IMR-90 (cell line): ENCODE data around the gene ANKRD27.

ENCODE experiments used
- CEBPB ChIP-seq: IDR thresholded peaks from 2 replicates; pipeline ENCODE4 v1.6.1; 2012; ENCODE audit warnings: low read depth, low read length, improper control_type of control experiment
- CHD1 ChIP-seq: IDR thresholded peaks from 2 replicates; pipeline ENCODE4 v1.6.1; 2012; ENCODE audit warnings: low read depth, low read length, improper control_type of control experiment
- FOS ChIP-seq: fragments of 150-350 bp; IDR thresholded peaks from 2 replicates; pipeline ENCODE4 v1.6.1; 2016; ENCODE audit warnings: low read depth, low read length
- MXI1 ChIP-seq: IDR thresholded peaks from 2 replicates; pipeline ENCODE4 v1.6.1; 2012; ENCODE audit warnings: low read depth, mild to moderate bottlenecking, low read length, moderate library complexity, borderline replicate concordance
- NFE2L2 ChIP-seq: fragments of 150-350 bp; IDR thresholded peaks from 2 replicates; pipeline ENCODE4 v1.6.1; 2016; ENCODE audit warnings: low read depth, mild to moderate bottlenecking, low read length
- POLR2A ChIP-seq: IDR thresholded peaks from 2 replicates; pipeline ENCODE4 v1.6.1; 2012; ENCODE audit warnings: mild to moderate bottlenecking, low read depth, low read length
- RCOR1 ChIP-seq: IDR thresholded peaks from 2 replicates; pipeline ENCODE4 v1.6.1; 2012; ENCODE audit warnings: mild to moderate bottlenecking, low read length, improper control_type of control experiment; ENCODE audit not compliant: insufficient replicate concordance
- RFX5 ChIP-seq: IDR thresholded peaks from 2 replicates; pipeline ENCODE4 v1.8.0; 2012; ENCODE audit warnings: low read depth, mild to moderate bottlenecking, low read length, moderate library complexity
- SMC3 ChIP-seq: fragments of 150-350 bp; IDR thresholded peaks from 2 replicates; pipeline ENCODE4 v1.6.1; 2016; ENCODE audit warnings: low read depth, mild to moderate bottlenecking, antibody characterized with exemption, low read length, moderate library complexity
- TF ChIP-seq, protein P1 (sequence below): conservative IDR thresholded peaks from 2 replicates; pipeline ENCODE4 v1.5.1; 2012; ENCODE audit warnings: mild to moderate bottlenecking, low read depth, low read length, improper control_type of control experiment
- TF ChIP-seq, protein P2 (sequence below): fragments of 150-350 bp; IDR thresholded peaks from 2 replicates; pipeline ENCODE4 v1.6.1; 2017; ENCODE audit warnings: mild to moderate bottlenecking, antibody characterized with exemption, low read length, low read depth

DNA sequence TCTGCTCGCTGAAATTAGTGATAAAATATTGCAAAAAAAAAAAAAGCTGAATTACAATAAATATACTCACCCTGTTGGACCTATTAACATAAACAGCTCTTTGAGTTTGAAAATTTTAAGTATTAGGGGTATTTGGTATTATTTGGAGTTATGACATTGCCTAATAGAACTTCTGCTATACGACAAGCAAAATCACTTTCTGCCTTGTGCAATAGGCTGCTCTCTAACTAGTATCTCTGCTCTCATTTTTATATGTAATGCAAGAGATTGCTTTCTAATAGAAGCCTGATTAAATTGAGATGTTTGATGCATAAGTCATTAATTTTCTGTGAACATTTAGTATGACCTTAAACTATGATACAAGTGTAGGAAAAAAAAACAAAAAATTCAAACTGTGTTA, 6.0 kb upstream of the ANKRD27 start:
- TF ChIP-seq CHD1: no peak
- TF ChIP-seq, protein P1, sequence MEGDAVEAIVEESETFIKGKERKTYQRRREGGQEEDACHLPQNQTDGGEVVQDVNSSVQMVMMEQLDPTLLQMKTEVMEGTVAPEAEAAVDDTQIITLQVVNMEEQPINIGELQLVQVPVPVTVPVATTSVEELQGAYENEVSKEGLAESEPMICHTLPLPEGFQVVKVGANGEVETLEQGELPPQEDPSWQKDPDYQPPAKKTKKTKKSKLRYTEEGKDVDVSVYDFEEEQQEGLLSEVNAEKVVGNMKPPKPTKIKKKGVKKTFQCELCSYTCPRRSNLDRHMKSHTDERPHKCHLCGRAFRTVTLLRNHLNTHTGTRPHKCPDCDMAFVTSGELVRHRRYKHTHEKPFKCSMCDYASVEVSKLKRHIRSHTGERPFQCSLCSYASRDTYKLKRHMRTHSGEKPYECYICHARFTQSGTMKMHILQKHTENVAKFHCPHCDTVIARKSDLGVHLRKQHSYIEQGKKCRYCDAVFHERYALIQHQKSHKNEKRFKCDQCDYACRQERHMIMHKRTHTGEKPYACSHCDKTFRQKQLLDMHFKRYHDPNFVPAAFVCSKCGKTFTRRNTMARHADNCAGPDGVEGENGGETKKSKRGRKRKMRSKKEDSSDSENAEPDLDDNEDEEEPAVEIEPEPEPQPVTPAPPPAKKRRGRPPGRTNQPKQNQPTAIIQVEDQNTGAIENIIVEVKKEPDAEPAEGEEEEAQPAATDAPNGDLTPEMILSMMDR: no peak
- TF ChIP-seq CEBPB: no peak
- no peak for TF ChIP-seq POLR2A
- TF ChIP-seq, protein P2, sequence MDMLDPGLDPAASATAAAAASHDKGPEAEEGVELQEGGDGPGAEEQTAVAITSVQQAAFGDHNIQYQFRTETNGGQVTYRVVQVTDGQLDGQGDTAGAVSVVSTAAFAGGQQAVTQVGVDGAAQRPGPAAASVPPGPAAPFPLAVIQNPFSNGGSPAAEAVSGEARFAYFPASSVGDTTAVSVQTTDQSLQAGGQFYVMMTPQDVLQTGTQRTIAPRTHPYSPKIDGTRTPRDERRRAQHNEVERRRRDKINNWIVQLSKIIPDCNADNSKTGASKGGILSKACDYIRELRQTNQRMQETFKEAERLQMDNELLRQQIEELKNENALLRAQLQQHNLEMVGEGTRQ: no peak
- no peak for TF ChIP-seq FOS
- no peak for TF ChIP-seq MXI1
- no peak for TF ChIP-seq RCOR1
- TF ChIP-seq SMC3: no peak
- TF ChIP-seq RFX5: no peak
- TF ChIP-seq NFE2L2: no peak
